Endometrial microvascular endothelial cells (primary cell): ENCODE results near the gene DICER1. TPM values are rescaled to one million over a fixed set of nuclear protein-coding genes. Genes with fewer than 3 reads are reported as not detected.

Experiments used
- in situ Hi-C: cut with HindIII; loops from 2 replicates; pipeline ENCODE4 v1.10.0; 2017; ENCODE audit warnings: low sequenced_read_pairs, low pct_unique_long_range_greater_than_20kb; ENCODE audit errors: inconsistent ontology term
- total RNA-seq: library from RNA; depleted of rRNA; stranded (reverse); fragments of >200 nt; gene quantifications from one replicate; pipeline ENCODE4 v1.2.3, GENCODE V29; 2015; ENCODE audit errors: inconsistent ontology term

Gene DICER1
- total RNA-seq, 1 donor from 2014 or later: 27.5 TPM

DNA sequence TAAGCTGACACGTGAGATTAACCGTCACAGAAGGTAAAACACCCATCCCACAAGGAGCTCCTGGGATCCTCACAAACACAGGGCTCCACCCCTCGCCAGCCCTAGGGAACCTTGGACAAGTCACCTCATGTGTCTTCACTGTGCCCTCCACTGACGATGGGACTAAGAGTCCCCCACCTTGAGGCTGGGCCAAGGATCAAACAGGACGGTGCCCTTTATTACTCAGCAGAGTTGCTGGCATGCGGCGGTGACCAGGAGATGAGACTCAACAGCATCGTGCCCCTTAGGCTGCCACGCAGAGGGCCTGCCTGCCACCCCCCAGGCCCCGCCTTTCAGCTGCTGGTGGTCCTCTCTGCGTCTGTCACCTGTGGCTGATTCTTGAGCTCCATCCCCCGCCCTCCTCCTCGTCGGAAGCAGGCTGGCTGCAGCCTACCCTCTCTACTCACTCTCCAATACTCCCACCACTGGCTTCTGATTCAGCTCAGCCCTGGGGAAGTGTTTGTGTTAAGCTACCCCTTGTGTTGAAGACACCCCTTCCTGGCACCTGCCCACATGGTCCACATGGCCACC lies 105.2 kb downstream of the DICER1 start:
- in situ Hi-C loops: no loop called here

DNA sequence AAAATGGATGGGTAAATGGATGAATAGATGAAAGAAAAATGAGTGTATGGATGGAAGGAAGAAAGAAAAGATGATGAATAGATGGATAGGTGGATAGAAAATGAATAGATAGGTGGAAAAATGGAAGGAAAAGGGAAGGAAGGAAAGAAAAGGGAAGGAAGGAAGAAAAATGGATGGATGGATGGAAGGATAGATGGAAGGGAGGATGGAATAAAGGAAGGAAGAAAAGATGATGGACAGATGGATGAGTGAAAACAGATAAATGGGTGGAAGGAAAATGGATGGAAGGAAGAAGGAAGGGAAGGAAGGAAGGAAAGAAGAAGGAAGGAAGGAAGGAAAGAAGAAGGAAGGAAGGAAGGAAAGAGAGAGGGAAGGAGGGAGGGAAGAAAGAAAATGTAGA lies 107.4 kb downstream of the DICER1 start:
- in situ Hi-C loops: no loop called here

DNA sequence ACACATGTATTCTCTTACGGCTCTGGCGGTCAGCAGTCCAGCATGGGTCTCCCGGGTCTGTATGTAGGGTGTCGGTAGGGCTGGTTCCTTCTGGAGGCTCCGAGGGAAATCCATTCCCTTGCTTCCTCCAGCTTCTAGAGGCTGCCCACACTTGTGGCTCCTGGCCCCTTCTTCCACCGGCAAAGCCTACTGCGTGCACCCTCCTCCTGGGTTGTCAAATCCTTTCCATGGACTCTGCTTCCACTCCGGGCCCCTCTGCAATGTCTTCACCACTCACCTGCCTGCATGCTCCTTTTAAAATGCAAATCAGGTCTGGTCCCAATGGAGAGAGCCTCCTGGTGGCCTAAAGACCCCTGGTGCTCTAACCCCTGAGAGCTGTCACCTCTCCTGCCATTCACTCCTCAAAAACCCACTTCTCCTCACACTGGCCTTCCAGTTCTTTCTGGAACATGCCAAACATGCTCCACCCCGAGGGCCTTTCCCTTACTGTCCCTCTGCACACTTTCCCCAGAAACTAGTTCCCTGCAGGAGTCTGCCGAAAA lies 108.5 kb downstream of the DICER1 start:
- in situ Hi-C loops: no loop called here

DNA sequence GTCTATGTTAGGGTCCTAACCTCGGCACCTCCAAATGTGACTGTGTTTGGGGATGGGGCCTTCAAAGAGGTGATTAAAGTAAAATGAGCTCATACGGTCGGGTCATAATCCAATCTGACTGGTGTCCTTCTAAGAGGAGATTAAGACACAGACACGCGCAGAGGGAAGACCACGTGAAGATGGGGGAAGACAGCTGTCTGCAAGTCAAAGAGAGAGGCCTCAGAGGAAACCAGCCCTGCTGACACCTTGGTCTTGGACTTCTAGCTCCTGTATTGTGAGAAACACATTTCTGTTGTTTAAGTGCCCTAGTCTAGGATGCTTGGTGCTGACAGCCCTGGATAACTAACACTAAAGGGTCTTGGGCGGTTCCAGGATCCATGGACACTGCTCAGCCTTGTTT lies 109.6 kb downstream of the DICER1 start:
- in situ Hi-C loops: no loop called here

DNA sequence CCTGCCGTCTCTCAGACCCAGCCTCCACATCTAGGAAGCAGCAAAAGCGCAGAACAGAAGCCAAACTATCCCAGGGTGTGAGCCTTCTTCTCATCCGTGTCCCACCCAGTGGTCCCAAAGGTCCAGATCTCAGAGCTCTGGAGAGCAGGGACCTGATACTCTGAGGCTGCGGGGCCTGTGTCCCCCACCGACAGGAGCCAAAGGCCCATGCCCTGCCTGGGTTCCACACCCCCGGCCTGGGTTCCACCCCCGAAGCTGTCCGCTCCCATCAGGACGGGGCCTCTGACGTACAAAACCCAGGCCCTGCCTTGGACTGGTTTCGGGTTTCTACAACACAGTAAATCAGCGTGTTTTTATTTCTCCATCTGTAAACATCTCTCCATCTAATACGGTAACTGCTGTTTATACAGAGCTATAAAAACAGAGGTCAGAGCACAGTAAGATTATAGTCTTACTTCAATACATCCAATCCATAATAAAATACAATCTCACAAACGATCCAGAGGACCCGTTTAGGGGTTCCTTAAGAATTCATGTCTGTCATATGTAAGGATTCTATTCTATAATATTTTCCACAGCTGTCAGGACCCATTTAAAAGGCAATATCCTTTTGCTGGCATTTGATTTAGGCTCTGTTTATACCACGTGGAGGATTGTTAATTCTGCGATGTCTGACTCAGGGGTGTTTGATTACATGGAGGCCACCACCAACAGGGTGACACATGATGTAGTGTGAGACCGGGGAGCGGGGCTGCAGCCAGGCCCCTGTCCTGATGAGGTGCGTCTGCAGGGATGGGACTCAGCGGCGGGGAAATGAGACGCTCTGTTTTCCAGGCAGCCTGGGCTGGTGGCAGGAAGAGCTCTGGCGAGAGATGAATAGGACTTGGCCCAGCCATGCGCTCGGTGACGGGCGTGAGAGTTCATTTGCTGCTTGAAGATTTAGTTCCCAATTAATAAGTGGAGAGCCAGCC lies 110.3 kb downstream of the DICER1 start:
- in situ Hi-C loops: no loop called here

DNA sequence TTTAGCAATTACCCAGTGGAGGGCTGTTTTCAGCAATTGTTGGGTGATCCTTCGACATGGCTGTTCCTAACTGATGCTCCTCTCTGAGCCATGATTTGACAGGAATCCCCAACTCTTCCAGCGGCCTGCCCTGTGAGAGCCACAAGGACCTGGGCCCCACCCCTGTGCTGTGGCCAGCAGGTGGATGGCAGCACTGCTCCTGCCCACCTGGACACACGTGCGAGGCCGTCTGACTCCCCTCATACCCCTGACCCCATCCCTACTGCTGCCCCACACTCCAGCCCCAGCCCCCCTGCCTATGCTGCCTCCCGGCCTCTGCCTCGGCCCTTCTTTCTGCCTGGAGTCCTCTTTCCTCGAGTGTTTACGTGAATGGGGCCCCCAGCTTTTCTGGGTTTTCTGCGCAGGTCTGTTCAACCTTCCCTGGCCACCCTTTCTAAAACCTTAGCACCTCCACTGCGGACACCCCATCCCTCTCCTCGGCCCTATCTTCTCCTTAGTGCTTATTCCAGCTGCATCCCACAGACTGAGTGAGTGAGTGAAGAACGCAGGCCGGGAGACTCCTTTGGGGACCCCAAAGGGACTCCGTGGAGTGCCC lies 111.4 kb downstream of the DICER1 start:
- in situ Hi-C loops: no loop called here

DNA sequence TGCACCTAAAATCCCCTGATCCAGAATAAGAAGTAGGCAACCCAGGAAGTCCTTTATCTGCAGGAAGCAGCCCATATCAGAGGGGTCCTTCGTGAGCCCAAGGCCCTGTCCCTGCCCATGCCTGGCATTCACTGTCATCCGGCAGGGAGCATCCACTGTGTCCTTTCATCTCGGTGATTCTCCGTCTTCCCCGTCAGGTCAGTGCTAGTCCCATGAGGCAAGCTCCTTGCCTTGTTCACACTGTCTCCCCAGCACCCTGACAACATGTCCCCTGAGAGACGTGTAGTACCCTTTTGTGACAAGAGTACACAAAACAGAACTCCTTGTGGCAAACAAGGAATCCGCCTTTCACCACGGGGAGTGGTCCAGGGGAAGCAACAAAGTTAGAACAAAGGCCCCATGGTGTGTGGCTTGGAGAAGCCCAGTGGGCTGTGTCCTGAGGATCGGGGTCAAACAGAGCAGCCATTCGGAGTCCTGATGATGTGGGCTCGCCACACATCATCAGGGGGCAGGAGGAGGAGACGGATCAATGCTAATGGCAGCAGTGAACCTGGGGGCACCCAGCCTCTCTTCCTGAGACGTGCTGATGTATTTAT lies 112.1 kb downstream of the DICER1 start:
- in situ Hi-C loops: no loop called here

DNA sequence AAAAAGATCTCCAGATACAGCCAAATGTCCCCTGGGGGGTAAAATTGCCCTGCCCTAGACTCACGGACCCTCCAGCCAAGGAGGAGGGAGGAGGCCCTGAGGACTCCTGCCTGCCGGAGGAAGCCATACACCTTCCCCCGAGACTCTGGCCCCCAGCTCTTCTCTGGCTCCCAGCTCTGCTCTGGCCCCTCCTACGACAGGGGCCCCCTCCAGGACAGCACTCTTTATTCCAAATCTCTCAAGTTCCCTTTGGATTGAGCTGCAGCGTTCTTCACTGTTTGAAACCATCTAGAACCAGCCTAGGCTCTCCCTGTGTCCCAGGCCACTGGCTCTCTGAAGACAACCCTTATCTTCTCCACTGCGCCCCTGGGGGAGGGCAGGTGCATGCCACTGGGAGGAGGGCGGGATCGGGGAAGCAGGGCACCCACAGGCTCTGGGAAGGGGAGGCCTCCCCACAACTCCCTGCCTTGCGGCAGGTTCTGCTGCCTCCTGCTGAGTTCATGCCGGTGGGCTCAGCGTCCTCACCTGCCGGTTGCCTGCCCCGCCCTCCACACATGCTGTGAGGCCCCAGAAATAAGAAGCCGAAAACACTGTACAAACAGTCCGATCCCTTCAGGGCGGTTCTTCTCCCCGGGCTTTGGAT lies 112.7 kb downstream of the DICER1 start:
- in situ Hi-C loops: no loop called here

DNA sequence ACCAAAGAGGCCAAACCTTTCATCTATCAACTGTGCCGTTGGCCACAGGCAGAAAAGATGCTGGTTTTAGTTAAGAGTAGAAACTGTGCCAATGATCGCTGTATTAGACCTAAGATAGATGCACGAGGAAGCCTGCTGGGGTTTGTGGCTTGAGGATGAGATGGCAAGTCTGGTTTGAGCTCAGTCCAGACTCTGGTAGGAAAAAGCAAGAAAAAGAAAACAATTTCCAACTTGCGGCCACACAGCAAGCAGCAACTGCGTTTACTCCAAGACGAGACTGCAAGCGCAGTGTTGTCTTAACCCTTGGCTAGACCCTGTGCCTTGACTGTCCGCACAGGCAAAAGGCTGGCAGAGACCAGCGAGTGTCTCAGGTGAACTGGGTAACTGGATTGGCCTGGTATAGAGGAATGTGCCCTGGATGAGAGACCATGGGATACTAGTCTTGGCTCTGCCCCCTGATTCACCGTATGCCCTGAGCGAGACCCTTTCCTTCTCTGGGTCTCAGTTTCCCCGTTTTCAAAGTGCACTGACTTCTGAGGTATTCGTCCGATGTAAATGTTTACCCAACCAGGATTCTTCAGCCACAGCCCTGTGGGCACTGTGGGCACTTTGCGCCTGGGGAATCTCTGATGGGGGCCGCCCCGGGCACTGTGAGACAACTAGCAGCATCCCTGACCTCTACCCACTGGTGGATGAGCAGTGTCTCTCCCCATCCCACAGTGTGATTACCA lies 113.4 kb downstream of the DICER1 start:
- in situ Hi-C loops: no loop called here

DNA sequence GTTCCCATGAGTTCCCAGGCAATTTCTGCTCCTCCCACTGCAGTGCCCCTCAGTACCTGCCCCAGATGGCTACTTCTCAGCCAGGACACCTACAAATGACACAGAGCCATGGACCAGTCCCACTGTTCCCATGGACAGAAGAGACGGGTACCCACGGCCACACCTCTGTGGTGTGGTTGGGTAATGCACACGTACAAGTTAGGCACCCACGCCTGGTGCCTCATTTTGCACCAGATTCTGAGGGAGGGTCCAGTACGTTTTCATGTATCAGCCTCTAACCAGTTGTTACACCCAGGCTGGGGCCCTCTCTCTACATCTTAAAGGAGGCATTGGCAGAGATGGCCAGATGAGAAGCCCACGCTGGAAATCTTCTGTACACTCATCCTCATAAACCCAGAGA lies 114.0 kb downstream of the DICER1 start:
- in situ Hi-C loops: no loop called here

DNA sequence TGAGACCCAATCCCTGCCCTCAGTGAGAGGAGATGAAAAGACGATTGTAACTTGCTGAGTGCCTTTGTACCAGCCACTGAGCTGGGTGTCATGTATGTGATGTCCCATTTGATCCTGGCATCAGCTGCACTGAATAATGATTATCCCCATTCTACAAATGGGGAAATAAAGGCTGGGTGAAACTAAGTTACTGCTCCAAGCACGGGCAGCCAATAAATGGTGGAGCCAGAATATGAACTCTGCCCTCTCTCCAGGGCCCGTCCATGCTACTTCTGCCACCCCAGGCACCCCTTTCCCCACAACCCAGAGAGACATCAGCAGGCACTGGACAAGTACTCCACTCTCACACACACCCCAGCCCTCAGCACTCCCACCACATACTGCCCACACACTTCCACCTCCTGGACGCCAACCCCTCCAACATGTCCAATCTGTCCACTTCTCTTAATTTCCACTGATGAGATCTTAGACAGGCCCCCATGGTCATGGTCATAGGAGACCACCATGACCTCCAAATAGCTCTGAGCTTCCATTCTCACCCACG lies 115.8 kb downstream of the DICER1 start:
- in situ Hi-C loops: no loop called here

DNA sequence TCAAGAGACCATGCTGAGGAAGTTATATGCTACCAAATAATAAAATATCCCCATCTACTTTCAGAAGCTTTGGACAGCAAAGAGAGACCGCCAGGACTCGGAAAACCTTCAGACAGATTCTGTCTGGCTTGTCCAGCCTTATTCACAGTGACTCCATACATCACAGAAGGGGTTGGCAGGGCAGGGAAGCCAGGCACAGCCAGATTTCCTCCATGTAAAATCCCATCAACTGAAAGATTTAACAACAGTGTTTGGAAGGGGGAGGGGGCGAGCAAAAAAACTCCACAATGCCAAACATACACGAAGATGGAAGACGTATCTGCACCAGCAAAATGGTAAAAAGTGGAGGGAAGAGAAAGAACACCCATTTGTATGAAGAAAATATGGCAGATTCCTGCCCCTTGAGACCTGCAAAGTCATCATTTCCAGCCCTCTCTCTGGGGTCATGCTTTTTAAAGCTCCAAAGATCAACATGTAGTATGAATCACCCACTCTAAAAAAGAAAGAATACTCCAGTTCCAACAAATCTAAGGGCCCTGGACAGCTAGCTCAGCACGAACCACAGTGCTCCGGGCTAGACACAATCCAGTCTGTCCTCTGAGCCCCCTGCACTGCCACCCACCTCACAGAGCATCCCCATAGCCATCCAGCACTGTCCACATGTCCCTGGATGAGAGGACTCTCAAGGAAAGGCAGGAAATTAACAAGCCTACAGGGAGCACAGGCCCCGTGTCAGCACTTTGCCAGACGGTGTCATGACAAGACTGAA lies 116.4 kb downstream of the DICER1 start:
- in situ Hi-C loops: no loop called here

DNA sequence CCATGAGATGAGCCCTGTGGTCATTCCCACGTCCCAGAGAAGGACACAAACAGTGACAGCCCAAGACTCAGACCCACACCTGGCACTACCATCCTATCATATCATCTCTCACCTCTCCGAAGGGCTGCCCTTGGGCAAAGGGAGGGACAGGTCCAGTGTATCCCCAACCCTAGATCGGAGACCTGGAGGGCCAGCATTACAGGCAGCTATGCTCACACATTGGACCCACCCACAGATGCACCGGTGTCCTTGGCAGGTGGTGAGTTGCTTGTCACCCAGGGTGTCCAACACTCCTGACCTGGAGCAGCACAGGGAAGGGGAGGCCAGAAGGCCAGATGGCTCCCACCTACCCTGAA lies 117.4 kb downstream of the DICER1 start:
- in situ Hi-C loops: no loop called here

DNA sequence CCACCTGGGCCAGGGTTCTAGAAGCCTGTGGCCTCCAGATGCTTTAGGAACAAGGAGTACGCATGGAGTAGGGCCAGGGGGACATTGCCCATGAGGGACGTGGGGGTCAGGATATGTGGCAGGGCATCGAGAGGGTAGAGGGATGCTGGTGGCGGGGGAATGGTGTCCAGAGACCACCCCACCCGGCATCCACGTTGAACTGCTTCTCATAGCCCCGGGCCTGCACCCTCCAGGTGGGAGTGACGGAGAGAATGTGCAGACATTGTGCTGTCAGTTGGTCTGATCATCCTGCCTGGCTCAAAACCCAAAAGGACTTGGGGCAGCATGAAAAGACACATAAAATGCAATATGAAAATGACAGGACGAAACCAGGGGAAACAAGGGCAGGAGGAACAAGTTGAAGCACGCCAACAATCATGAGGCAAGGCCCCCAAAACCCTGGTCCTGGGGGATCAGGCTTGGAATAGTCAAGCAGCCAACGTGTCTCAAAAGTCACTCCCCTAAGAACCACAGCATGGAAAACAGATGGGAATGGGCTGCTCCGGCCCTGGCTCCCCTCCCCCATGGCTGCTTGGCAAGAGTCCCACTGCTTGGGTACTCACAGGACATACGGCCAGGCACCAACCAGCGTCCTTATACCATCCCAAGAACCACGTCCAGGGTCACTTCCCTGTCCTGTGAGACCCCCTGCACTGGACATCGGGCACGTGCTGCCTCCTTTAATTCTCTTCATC lies 117.9 kb downstream of the DICER1 start:
- in situ Hi-C loops: no loop called here

DNA sequence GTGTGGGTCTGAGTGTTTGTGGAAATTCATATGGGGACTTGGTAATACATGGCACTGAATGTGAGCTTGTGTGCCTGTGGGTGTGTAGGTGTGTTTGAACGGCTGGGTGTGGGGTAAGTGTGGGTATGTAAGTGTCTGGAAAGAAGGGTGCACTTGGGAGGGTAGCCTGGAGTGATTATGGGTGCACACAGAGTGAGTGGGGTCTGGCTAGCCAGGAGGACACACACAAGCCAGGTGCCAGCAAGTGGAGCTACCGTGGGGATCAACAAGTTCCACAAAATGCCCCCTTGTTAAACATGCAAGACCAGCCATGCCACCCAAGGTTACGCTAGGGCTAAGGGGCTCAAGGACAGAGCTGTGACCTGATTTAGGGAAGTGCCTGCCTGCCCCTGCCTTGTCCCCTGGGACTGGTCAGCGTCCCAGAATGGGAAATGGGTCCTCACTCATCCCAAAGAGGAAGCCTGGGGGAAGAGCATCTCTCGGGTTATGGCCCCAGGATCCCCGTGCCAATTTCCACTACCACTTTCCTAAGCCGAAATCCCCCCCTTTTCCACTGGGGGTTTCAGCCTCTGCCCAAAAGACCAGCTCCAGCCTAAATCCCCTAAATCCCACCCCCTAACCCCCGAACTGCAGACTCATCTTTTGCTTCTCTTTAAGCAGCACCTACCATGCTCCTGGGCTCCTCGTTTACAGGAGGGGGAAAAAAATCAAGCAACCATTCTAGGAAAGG lies 118.6 kb downstream of the DICER1 start:
- in situ Hi-C loops: no loop called here

DNA sequence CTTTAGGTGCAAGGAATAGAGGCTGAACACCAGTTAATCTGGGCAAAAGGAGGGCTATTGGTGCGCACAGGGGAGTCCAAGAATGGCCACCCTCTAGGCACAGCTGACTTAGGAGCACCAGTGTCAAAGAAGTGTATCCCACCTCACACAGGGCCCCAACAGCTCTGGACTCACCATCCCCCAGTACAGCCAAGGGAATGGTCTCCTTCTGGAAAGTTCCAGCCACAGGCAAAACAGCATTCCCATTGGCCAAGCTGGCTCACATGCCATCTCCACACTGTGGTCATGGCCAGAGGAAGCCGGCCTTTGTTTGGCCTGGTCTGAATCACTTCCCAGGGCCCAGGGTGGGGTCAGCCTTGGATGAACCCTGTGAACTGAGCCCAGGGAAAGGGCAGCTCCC lies 120.1 kb downstream of the DICER1 start:
- in situ Hi-C loops: no loop called here
